ENCODE measurements around the gene KDM1B.

GRCh38 chr6:18148304-18149025 is 6.8 kb upstream of the KDM1B start:
- TF ChIP-seq CTCF (IDR thresholded peaks at IDR 0.05; ENCODE audit: low read length) (no peak), EZH2 (optimal IDR thresholded peaks at IDR 0.05; ENCODE audit: low read depth, low read length) (no peak)
